H1 (cell line): ENCODE results near the gene CENPF. TPM values are rescaled to one million over a fixed set of nuclear protein-coding genes. Genes with fewer than 3 reads are reported as not detected.

ENCODE experiments used
- CHD7 ChIP-seq: fragments of 300-600 bp; sonication (generic); IDR thresholded peaks from 2 replicates; pipeline ENCODE4 v1.7.1; 2012; ENCODE audit warnings: low read length, moderate library complexity, mild to moderate bottlenecking, inconsistent platforms; ENCODE audit not compliant: insufficient replicate concordance
- SRF ChIP-seq: IDR thresholded peaks from 2 replicates; pipeline ENCODE4 v1.6.1; 2011; ENCODE audit warnings: mild to moderate bottlenecking, low read depth, low read length, moderate library complexity
- polyA plus RNA-seq, 7 experiments: library from polyadenylated mRNA; depleted of rRNA in 3 of 7; stranded (reverse) in 5 of 7; unstranded in 2 of 7; fragments of >200 nt in 5 of 7; fragments of 200-250 nt in 2 of 7; gene quantifications; 1 replicate in 5 of 7; 2 replicates in 1 of 7; 4 replicates in 1 of 7; pipeline versions ENCODE4 v1.2.1 to v1.2.3, GENCODE V29; 2011 to 2013; ENCODE audit warnings: missing spikeins in 2 of 7, mixed read lengths in 2 of 7
- total RNA-seq: library from RNA; stranded (reverse); fragmentation: NEBNext Ultra II Directional; extraction: Animal tissue kit (Norgen Biotek cat#: 25700); gene quantifications from 2 replicates; pipeline ENCODE4 v1.2.1, GENCODE V29; 2021

The CENPF gene
- total and polyA plus RNA-seq, 2 of the 8 experiments (the other 6 are each of a cell fraction or from before 2014, with no cell fraction given) = 13.7 to 170 TPM

GRCh38 chr1:214643030-214643429 is 40.0 kb downstream of the CENPF start (continued):
- TF ChIP-seq CHD7 (no peak), SRF (no peak)
